Right lobe of liver (tissue), 6 donors: Measurements from ENCODE around the gene PNMA5. TPM values are rescaled to one million over a fixed set of nuclear protein-coding genes. Genes with fewer than 3 reads are reported as not detected.

Source experiments
- ATAC-seq, 4 donors: fragments of 200-7000 bp; cut with Tn5 transposase; one replicate each; pipeline ENCODE4 v1.9.1; 2020; ENCODE audit warnings: mild to moderate bottlenecking in 4 of 4, moderate library complexity in 4 of 4
- DNase-seq, 3 donors: peaks; one replicate each; pipeline ENCODE4 v3.0.0-alpha.2; 2020
- H3K27ac ChIP-seq, 3 donors: fragments of 200-600 bp; one replicate each; pipeline ENCODE4 v1.8.0; 2022
- H3K27me3 ChIP-seq, 2 donors: fragments of 200-600 bp; one replicate each; pipeline ENCODE4 v1.8.0; 2022
- H3K36me3 ChIP-seq, 4 donors: fragments of 200-600 bp; sonication (generic) in 1 of 4; one replicate each; pipeline versions ENCODE4 v1.5.1 to v1.8.0; 2017 to 2022; ENCODE audit warnings: control low read depth in 1 of 4
- H3K4me1 ChIP-seq, 4 donors: fragments of 200-600 bp; sonication (generic) in 1 of 4; one replicate each; pipeline versions ENCODE4 v1.5.1 to v1.8.0; 2017 to 2022; ENCODE audit warnings: control low read depth in 1 of 4
- H3K4me3 ChIP-seq, 3 donors: fragments of 200-600 bp; one replicate each; pipeline ENCODE4 v1.8.0; 2022
- H3K9me3 ChIP-seq, 4 donors: fragments of 200-600 bp; sonication (generic) in 1 of 4; one replicate each; pipeline versions ENCODE4 v1.5.1 to v1.8.0; 2017 to 2022; ENCODE audit warnings: control low read depth in 1 of 4
- CTCF ChIP-seq, 4 donors: fragments of 200-600 bp in 3 of 4; fragments of 450-650 bp in 1 of 4; IDR thresholded peaks; one replicate each; pipeline versions ENCODE4 v1.5.1 to v1.8.0; 2016 to 2022; ENCODE audit warnings: antibody characterized with exemption in 4 of 4, mild to moderate bottlenecking in 2 of 4
- POLR2A ChIP-seq: fragments of 450-650 bp; IDR thresholded peaks from one replicate; pipeline ENCODE4 v1.6.1; 2017; ENCODE audit warnings: antibody characterized with exemption, mild to moderate bottlenecking
- WGBS: methylation state at CpG from one replicate; pipeline ENCODE4 v1.1.6; 2018; ENCODE audit warnings: low coverage, low lambda C conversion rate; ENCODE audit not compliant: insufficient coverage; ENCODE audit errors: missing lambda C conversion rate; 5-methylcytosine and 5-hydroxymethylcytosine counted together
- intact Hi-C, 2 donors: fragments of 100-400 bp; cut with DNase I; formaldehyde crosslinking; loops; one replicate each; pipeline versions ENCODE4 v1.11.2 to v1.14.1; 2022
- long read RNA-seq: library from polyadenylated mRNA; unstranded; transcript quantifications from one replicate; pipeline ENCODE4 v2.0.0, GENCODE V29; 2019
- total RNA-seq, 6 experiments: library from RNA; depleted of rRNA in 2 of 6; stranded (reverse); fragments of >200 nt in 2 of 6; fragmentation: NEBNext Ultra II Directional in 3 of 6; extraction: Animal tissue kit (Norgen Biotek cat#: 25700) in 3 of 6; gene quantifications; one replicate each; pipeline versions ENCODE4 v1.1.0 to v1.2.4, GENCODE V29; 2016 to 2023
- donor health status: DM: no; HTN: yes; CAD: no.
- donor health status: DM: no; HTN: no; CAD: no.
- donor health status: DM: no; HTN: no; CAD: no.
- donor health status: DM: no; HTN: yes; CAD: no.
- donor health status: DM: no; HTN: yes; CAD: no.

PNMA5 gene
- not detected for total RNA-seq
- long read RNA-seq, result 0 reads

GRCh38 chrX:152993933-152994332 lies at the start of gene PNMA5:
PNMA5 (minus strand) TSS chrX:152994116; CDS start chrX:152991598, 2,518 bp downstream.
- no CpG with 5 or more reads among the region's 31 CpGs for WGBS
- ATAC-seq (no peak), DNase-seq (no peak)
- no peak within 1 kb of the TSS for H3K4me3 ChIP-seq
- intact Hi-C loops, result no loop called here
- H3K27me3 ChIP-seq, result no peaks in the 10 kb centered on the region
- no peaks in the 10 kb centered on the region for H3K36me3 ChIP-seq
- H3K4me1 ChIP-seq, result no peaks in the 10 kb centered on the region
- no peak for TF ChIP-seq POLR2A
- TF ChIP-seq CTCF (IDR thresholded peaks at IDR 0.05), result no peak
- no peak within 1 kb of the TSS for H3K27ac ChIP-seq
- H3K9me3 ChIP-seq, result no peaks in the 10 kb centered on the region

GRCh38 chrX:153032397-153033118 lies 38.6 kb upstream of the PNMA5 start:
- Histone ChIP-seq H3K36me3 (no peaks in the 10 kb centered on the region), H3K4me3 (peak overlapping the region; percentile 28 to 46 (median 28)), H3K4me1 (no peaks in the 10 kb centered on the region), H3K27ac (no peak overlapping the region), H3K27me3 (no peaks in the 10 kb centered on the region), H3K9me3 (no peaks in the 10 kb centered on the region)
- 37% methylated on average over 14 of the region's 64 CpGs for WGBS
- peak; percentile 76 to 96 (median 77) for TF ChIP-seq CTCF (IDR thresholded peaks at IDR 0.05)
- no peak for TF ChIP-seq POLR2A
- intact Hi-C loops, result no loop called here
- ATAC-seq (peak; percentile 84 to 98 (median 97)), DNase-seq (peak; percentile 73 to 79 (median 78))

GRCh38 chrX:153030801-153031200 lies 36.9 kb upstream of the PNMA5 start:
- Histone ChIP-seq H3K4me3 (no peak overlapping the region), H3K27ac (no peak overlapping the region), H3K27me3 (no peaks in the 10 kb centered on the region), H3K36me3 (no peaks in the 10 kb centered on the region), H3K9me3 (no peaks in the 10 kb centered on the region), H3K4me1 (no peaks in the 10 kb centered on the region)
- ATAC-seq, result no peak
- WGBS, result no CpG with 5 or more reads among the region's 12 CpGs
- DNase-seq, result no peak
- no peak for TF ChIP-seq POLR2A
- no peak for TF ChIP-seq CTCF (IDR thresholded peaks at IDR 0.05)
- intact Hi-C loops, result no loop called here

- intact Hi-C loops, result no loop called here
- no peak overlapping the region for H3K27ac ChIP-seq
- H3K36me3 ChIP-seq, result no peaks in the 10 kb centered on the region
- no peak for TF ChIP-seq CTCF (IDR thresholded peaks at IDR 0.05)
- H3K4me3 ChIP-seq, result no peak overlapping the region
- no peaks in the 10 kb centered on the region for H3K9me3 ChIP-seq
- no peaks in the 10 kb centered on the region for H3K4me1 ChIP-seq
- no peaks in the 10 kb centered on the region for H3K27me3 ChIP-seq
- ATAC-seq (no peak), DNase-seq (no peak)
- WGBS, result no CpG with 5 or more reads among the region's 11 CpGs
Observed at GRCh38 chrX:153029875-153030274, 36.0 kb upstream of the PNMA5 start.
